Kidney epithelial cell (primary cell): Measurements from ENCODE around the gene RANBP17. TPM values are rescaled to one million over a fixed set of nuclear protein-coding genes. Genes with fewer than 3 reads are reported as not detected.
"Not testable (repeated sequence)": the region's sequence is repeated elsewhere in the genome, so short reads cannot be mapped to it uniquely, and the experiment has no call there.

Experiments
- DNase-seq: peaks from one replicate; pipeline ENCODE4 v3.0.0-alpha.2; 2010; ENCODE audit warnings: low read depth
- H3K27me3 ChIP-seq: 2 replicates; pipeline ENCODE4 v1.6.0; 2011; ENCODE audit warnings: low read length; ENCODE audit not compliant: control insufficient read depth, insufficient read depth
- H3K36me3 ChIP-seq: 2 replicates; pipeline ENCODE4 v1.5.1; 2011; ENCODE audit warnings: low read length; ENCODE audit not compliant: control insufficient read depth, insufficient read depth
- H3K4me3 ChIP-seq: 2 replicates; pipeline ENCODE4 v1.5.1; 2011; ENCODE audit warnings: low read depth, mild to moderate bottlenecking, control low read depth, low read length
- total RNA-seq: library from RNA; depleted of rRNA; stranded (reverse); fragments of >200 nt; gene quantifications from 2 replicates; pipeline ENCODE4 v1.2.3, GENCODE V29; 2015
- TF ChIP-seq, protein P1 (sequence below): IDR thresholded peaks from 2 replicates; pipeline ENCODE4 v1.5.1; 2011; ENCODE audit warnings: mild to moderate bottlenecking, moderate library complexity, low read length, control low read depth, inconsistent platforms; ENCODE audit not compliant: insufficient read depth, poor library complexity, severe bottlenecking

Gene RANBP17
- total RNA-seq, 1 donor from 2014 or later = 10.4 TPM

- Histone ChIP-seq H3K27me3 (no peaks in the 10 kb centered on the region), H3K4me3 (no peak overlapping the region), H3K36me3 (no peaks in the 10 kb centered on the region)
- TF ChIP-seq, protein P1, sequence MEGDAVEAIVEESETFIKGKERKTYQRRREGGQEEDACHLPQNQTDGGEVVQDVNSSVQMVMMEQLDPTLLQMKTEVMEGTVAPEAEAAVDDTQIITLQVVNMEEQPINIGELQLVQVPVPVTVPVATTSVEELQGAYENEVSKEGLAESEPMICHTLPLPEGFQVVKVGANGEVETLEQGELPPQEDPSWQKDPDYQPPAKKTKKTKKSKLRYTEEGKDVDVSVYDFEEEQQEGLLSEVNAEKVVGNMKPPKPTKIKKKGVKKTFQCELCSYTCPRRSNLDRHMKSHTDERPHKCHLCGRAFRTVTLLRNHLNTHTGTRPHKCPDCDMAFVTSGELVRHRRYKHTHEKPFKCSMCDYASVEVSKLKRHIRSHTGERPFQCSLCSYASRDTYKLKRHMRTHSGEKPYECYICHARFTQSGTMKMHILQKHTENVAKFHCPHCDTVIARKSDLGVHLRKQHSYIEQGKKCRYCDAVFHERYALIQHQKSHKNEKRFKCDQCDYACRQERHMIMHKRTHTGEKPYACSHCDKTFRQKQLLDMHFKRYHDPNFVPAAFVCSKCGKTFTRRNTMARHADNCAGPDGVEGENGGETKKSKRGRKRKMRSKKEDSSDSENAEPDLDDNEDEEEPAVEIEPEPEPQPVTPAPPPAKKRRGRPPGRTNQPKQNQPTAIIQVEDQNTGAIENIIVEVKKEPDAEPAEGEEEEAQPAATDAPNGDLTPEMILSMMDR = no peak
- DNase-seq = no peak
Measured at GRCh38 chr5:170903075-170903474, 41.3 kb downstream of the RANBP17 start.

GRCh38 chr5:170907758-170908157, 45.9 kb downstream of the RANBP17 start:
- TF ChIP-seq, protein P1 = no peak
- H3K36me3 ChIP-seq = no peaks in the 10 kb centered on the region
- no peak for DNase-seq
- H3K4me3 ChIP-seq = no peak overlapping the region
- no peaks in the 10 kb centered on the region for H3K27me3 ChIP-seq

- no peaks in the 10 kb centered on the region for H3K27me3 ChIP-seq
- TF ChIP-seq, protein P1 = no peak
- DNase-seq = no peak
- H3K4me3 ChIP-seq = no peak overlapping the region
- no peaks in the 10 kb centered on the region for H3K36me3 ChIP-seq
Measured at GRCh38 chr5:170913573-170913972, 51.8 kb downstream of the RANBP17 start.

DNA sequence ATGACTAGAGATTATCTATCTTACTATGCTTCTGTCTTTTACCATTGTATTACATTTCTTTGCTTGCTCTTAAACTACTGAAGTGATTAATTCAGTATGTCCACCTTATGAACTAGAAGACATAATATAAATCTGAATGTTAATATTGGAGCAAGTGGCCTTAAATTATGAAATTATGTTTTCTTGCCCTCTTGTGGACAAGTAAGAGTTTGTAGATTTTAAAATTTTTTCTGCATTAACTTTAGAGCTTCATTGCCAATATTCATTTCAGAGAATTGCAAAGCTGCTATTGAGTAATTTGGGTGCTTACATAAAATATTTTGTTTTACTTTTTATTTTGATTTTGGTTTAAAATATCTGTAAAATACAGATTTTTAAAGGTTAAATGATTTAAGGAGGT, 55.3 kb downstream of the RANBP17 start:
- DNase-seq = no peak
- TF ChIP-seq, protein P1 = no peak
- H3K27me3 ChIP-seq = no peaks in the 10 kb centered on the region
- H3K4me3 ChIP-seq = no peak overlapping the region
- no peaks in the 10 kb centered on the region for H3K36me3 ChIP-seq

GRCh38 chr5:170920196-170920595, 58.4 kb downstream of the RANBP17 start:
- DNase-seq = no peak
- Histone ChIP-seq H3K4me3 (no peak overlapping the region), H3K36me3 (no peaks in the 10 kb centered on the region), H3K27me3 (no peaks in the 10 kb centered on the region)
- TF ChIP-seq, protein P1 = no peak

GRCh38 chr5:170922331-170922730, 60.5 kb downstream of the RANBP17 start:
- DNase-seq, H3K27me3 ChIP-seq, H3K36me3 ChIP-seq: not testable (repeated sequence)
- peak overlapping the region; percentile 12 for H3K4me3 ChIP-seq
